ENCODE results near the gene EPSTI1.

The EPSTI1 gene

GRCh38 chr13:43006893-43007631, 15.0 kb upstream of the EPSTI1 start:
- in situ Hi-C loops (cut with MboI; ENCODE audit: low sequenced_read_pairs, unreplicated experiment): no loop called here
- TF ChIP-seq, protein P1, sequence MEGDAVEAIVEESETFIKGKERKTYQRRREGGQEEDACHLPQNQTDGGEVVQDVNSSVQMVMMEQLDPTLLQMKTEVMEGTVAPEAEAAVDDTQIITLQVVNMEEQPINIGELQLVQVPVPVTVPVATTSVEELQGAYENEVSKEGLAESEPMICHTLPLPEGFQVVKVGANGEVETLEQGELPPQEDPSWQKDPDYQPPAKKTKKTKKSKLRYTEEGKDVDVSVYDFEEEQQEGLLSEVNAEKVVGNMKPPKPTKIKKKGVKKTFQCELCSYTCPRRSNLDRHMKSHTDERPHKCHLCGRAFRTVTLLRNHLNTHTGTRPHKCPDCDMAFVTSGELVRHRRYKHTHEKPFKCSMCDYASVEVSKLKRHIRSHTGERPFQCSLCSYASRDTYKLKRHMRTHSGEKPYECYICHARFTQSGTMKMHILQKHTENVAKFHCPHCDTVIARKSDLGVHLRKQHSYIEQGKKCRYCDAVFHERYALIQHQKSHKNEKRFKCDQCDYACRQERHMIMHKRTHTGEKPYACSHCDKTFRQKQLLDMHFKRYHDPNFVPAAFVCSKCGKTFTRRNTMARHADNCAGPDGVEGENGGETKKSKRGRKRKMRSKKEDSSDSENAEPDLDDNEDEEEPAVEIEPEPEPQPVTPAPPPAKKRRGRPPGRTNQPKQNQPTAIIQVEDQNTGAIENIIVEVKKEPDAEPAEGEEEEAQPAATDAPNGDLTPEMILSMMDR (IDR thresholded peaks at IDR 0.05; ENCODE audit: borderline replicate concordance, control extremely low read depth, extremely low read depth, insufficient read depth, missing control alignments): no peak
- DNase-seq (ENCODE audit: low spot score): no peak

GRCh38 chr13:43005460-43006236, 13.6 kb upstream of the EPSTI1 start:
- in situ Hi-C loops (cut with MboI; ENCODE audit: low sequenced_read_pairs, unreplicated experiment): no loop called here
- no peak for DNase-seq (ENCODE audit: low spot score)
- TF ChIP-seq, protein P1 (IDR thresholded peaks at IDR 0.05; ENCODE audit: borderline replicate concordance, control extremely low read depth, extremely low read depth, insufficient read depth, missing control alignments): no peak

DNA sequence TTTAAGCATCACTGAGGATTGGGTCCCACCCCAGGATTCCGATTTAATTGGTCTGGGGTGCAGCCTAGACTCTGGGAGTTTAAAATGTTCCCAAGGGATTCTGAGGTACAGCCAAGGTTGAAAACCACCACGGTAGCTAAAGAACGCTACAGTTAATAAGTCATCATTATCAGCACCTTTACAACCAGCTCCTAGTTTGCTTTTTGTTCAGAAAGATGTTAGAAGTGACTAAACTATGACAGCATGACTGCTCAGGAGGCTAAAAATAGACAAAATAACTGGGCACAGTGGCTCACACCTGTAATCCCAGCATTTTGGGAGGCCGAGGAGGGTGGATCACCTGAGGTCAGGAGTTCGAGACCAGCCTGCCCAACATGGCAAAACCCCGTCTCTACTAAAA, 11.7 kb upstream of the EPSTI1 start:
- no peak for DNase-seq (ENCODE audit: low spot score)
- TF ChIP-seq, protein P1 (IDR thresholded peaks at IDR 0.05; ENCODE audit: borderline replicate concordance, control extremely low read depth, extremely low read depth, insufficient read depth, missing control alignments): no peak
- in situ Hi-C loops (cut with MboI; ENCODE audit: low sequenced_read_pairs, unreplicated experiment): no loop called here

- TF ChIP-seq, protein P1 (IDR thresholded peaks at IDR 0.05; ENCODE audit: borderline replicate concordance, control extremely low read depth, extremely low read depth, insufficient read depth, missing control alignments): no peak
- no peak for DNase-seq (ENCODE audit: low spot score)
- in situ Hi-C loops (cut with MboI; ENCODE audit: low sequenced_read_pairs, unreplicated experiment): no loop called here
Observed at GRCh38 chr13:43003010-43003409, 11.0 kb upstream of the EPSTI1 start.

GRCh38 chr13:43002021-43002420, 10.0 kb upstream of the EPSTI1 start:
- in situ Hi-C loops (cut with MboI; ENCODE audit: low sequenced_read_pairs, unreplicated experiment): no loop called here
- DNase-seq (ENCODE audit: low spot score): no peak
- TF ChIP-seq, protein P1 (IDR thresholded peaks at IDR 0.05; ENCODE audit: borderline replicate concordance, control extremely low read depth, extremely low read depth, insufficient read depth, missing control alignments): no peak

- TF ChIP-seq, protein P1 (IDR thresholded peaks at IDR 0.05; ENCODE audit: borderline replicate concordance, control extremely low read depth, extremely low read depth, insufficient read depth, missing control alignments): no peak
- in situ Hi-C loops (cut with MboI; ENCODE audit: low sequenced_read_pairs, unreplicated experiment): no loop called here
- no peak for DNase-seq (ENCODE audit: low spot score)
Observed at GRCh38 chr13:43000676-43001075, 8.6 kb upstream of the EPSTI1 start.
